HG02981 (cell line): ENCODE results near the gene PGPEP1.
A peak's percentile ranks its signal among the peaks of the same experiment; 100 is the strongest.
"Not testable (repeated sequence)": the region's sequence is repeated elsewhere in the genome, so short reads cannot be mapped to it uniquely, and the experiment has no call there.

Experiments used
- ATAC-seq: cut with Tn5 transposase; IDR thresholded peaks from one replicate; pipeline ENCODE4 v1.9.1; 2021; ENCODE audit warnings: mild to moderate bottlenecking, moderate library complexity; ENCODE audit not compliant: unreplicated experiment

The PGPEP1 gene

DNA sequence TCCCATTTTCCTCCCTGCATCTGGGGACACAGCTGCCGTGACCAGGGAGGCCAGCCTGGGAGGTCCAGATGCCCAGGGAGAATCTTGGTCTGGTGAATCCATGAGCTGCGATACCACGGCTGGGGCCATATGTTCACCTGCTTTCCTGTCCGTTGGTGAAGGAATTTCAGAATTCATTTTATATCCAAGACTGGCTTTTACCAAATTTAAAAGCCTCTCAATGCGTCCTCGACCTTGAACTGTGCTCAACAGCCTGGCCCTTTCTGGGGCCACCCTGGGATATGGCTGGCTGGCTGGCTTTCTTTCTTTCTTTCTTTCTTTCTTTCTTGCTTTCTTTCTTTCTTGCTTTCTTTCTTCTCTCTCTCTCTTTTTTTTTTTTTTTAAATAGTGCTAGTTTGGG, 23.4 kb downstream of the PGPEP1 start:
- ATAC-seq = no peak

DNA sequence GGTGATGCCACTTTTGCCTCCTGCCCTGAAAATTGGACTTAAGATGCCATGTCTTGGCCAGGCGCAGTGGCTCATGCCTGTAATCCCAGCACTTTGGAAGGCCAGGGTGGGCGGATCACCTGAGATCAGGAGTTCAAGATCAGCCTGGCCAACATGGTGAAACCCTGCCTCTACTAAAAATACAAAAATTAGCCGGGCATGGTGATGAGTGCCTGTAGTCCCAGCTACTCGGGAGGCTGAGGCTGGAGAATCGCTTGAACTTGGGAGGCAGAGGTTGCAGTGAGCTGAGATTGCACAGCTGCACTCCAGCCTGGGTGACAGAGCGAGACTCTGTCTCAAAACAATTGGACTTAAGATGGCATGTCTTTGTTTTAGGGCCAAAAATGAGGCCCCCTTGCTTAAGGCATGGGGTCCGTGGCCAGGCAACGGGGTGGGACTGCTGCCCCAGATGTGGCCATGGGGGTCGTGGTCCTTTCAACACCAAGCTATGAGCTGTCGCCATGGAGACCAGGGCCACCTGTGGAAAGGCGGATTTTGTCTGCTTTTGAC, 24.0 kb downstream of the PGPEP1 start:
- ATAC-seq = not testable (repeated sequence)

DNA sequence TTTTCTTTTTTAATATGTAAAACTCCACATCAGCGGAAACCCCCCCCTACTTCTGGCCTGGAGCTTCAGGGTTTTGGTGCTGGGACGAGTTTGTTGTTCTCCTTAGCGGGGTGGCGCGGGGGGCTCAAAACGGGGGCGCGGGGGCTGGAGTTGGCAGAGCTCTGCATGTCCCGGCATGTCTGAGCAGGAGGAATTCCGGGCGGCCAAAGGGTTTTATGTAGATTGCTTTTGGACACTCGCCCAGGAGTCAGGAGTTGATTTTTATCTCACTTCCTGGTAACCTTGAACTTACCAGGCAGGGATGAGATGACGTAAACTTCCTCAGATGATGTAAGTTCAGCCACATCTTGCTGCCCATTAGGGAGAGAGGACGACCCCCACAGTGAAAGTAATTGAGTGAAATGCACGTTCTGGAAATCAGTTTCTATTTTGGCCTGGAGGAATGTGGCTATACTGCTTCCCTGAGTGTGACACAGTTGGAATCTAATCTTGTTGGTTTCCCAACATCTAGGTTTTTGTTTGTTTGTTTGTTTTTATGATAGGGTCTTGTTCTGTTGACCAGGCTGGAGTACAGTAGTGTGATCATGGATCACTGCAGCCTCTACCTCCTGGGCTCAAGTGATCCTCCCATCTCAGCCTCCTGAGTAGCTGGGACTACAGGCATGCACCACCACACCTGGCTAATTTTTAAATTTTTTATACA, 24.6 kb downstream of the PGPEP1 start:
- ATAC-seq = no peak

DNA sequence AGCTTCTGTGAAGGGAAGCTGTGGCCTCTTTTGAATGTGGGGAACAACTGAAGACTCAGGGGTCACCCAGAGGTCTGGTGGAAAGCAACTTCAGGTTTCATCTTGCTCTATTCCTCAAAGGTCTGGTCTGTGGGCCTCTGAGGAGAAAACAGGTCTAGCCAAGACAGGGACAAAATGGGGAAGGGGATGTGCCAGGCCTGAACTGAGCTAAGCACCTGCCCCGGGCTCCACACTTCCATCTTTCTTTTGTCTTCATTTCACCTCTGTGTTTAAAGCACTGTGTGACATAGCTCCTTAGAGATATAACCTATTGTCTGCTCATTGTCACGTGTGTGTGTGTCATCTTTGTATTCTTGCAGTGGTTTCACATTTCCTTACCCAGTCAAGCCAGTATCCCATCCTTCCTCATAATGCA, 25.6 kb downstream of the PGPEP1 start:
- ATAC-seq = no peak

DNA sequence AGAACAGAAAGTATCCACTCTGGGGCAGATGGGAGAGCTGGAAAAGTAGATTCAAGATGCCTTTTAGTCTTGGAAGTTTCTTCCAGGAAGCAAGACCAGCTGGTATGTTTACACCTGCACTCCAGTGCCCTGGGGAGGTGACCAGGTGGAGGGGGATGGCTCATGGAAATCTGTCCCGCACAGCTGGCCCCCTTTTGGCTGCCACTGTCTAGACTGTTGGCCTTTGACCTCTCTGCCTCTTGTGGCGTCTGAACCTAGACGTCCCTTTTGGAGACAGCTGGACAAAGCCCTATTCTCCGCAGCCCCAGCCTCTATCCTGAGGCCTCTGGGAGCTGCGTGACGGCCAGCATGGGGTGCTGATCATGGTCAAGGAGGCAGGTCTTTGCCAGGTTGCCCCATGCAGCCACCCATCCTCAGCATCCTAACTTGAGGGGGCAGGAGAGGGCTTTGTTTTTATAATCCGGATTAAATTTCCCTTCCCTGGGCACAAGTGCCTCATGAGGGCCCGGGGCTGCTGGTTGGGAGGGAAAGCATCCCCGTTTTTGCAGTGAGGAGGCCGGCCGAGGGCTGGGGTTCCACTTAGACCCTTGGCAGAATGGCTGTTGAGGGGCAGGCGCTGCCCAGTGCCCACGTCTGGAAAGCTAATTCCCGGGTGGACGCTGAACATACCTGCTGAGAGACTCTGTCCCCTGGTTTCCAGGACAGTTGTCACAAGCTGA, 28.3 kb downstream of the PGPEP1 start:
- ATAC-seq = no peak

DNA sequence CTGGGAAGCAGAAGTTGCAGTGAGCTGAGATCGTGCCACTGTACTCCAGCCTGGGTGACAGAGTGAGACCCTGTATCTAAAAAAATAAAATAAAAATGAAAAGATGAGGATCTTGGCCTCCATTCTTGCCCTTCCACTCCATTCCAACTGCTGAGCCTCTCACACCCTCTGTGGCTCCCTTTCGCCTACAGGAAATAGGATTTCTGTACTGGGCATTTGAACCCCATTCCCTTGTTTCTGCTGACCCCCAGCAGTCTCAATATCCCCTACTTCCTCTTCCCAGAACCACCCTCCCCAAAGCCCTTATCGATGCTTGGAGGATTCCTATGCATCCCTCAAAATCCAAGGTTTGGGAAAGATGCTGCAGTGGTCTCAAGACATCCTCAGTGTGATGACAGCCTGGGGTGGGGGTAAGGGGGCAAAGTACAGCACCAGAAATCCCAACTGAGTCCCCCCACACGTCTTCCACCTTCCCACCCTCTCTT, 33.1 kb downstream of the PGPEP1 start:
- no peak for ATAC-seq

DNA sequence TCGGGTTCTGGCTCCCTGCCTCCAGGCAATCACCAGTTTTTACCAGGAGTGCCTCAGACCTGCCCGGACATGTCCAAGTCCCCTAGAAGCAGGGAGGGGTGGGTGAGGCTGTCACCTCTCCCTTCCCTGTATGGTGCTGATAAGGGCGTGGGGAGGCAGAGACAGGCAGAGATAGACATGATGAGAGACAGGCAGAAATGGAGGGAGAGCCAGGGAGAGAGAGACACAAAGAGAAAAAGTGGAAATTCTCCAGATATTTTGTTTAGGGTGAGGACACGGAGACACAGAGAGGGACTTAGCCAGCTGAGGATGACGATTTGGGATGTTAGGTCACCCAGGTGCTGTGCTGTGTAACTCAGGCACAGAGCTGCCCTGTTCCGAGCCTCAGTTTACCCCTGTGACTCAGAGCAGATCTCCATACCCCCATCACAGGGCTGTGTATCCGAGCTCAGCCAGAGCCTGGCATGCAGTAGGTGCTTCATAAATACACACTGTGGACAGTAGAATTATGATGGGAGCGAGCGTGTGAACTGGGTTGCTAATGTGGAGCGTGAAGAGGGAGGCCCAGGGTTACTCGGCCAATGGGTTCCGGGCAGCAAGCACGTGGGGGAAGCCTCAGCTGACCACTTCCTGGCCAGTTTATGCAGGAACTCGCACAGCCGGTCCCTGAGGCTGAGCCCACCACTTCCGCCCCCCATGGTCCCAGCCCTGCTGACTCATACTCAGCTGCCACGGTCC, 33.7 kb downstream of the PGPEP1 start:
- ATAC-seq = peak; percentile 87

DNA sequence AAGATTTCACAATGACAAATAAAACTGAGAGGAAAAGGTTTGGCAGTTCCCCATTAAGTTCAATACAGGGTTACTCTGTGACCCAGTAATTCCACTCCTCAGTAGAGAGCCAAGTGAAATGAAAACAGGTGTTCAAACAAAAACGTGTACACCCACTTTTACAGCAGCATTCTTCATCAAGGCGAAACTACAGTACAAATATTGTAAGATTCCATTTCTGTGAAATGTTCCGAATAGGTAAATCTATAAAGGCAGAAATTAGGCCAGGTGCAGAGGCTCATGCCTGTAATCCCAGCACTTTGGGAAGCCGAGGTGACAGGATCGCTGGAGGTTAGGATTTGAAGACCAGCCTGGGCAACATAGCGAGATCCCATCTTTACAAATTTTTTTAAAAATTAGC, 36.6 kb downstream of the PGPEP1 start:
- no peak for ATAC-seq

DNA sequence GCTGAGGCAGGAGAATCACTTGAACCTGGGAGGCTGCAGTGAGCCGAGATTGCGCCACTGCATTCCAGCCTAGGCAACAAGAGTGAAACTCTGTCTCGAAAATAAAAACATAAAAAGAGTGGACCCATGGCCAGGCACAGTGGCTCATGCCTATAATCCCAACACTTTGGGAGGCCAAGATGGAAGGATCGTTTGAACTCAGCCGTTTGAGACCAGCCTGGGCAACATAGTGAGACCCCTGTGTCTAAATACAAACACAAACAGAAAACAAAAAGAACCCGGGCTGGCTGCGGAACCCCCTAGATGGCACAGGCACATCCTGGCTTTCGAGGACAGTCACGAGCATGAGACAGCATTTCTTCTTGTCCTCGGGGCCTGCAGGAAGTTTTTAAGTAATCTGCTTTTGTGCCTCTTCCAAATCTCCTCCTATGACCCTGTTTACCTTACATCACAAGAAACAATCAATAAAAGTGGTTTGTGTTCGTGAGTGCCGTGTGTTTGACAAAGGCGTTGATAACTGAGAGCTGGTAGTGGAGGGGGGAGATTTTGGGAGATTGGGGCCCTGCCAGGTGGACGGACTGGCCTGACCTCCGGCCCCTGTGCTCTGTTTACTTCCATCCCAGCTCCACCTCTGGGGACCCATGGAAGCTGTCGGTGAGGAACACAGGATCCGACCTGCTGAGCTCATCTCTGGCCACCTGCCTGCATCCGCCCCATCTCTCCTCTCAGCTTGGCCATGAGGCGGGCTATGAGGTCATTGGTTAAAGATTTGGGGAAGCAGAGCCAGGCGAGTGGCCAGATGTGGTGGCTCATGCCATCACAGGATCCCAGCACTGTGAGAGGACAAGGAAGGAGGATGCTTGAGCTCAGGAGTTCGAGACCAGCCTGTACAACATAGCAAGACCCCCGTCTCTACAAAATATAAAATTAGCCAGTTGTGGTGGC, 39.7 kb downstream of the PGPEP1 start:
- no peak for ATAC-seq

DNA sequence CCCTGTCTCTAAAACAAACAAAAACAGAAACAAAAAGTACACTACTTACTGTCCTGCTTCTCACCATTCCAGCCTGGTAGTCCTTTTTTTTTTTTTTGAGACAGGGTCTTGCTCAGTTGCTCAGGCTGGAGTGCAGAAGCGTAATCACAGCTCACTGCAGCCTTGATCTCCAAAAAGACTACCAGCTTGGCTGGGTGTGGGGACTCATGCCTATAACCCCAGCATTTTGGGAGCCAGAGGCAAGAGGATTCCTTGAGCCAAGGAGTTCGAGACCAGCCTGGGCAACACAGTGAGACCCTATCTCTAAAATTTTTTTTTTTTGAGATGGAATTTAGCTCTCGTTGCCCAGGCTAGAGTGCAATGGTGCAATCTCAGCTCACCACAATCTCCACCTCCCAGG, 40.4 kb downstream of the PGPEP1 start:
- no peak for ATAC-seq

DNA sequence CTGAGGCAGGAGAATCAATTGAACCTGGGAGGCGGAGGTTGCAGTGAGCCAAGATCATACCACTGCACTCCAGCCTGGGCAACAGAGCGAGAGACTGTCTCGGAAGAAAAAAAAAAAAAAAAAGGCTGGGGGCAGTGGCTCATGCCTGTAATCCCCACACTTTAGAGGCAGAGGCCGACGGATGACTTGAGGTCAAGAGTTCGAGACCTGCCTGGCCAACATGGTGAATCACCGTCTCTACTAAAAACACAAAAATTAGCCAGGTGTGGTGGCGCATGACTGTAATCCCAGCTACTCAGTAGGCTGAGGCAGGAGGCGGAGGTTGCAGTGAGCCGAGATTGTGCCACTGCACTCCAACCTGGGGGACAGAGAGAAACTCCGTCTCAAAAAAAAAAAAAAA, 43.2 kb downstream of the PGPEP1 start:
- ATAC-seq = not testable (repeated sequence)

DNA sequence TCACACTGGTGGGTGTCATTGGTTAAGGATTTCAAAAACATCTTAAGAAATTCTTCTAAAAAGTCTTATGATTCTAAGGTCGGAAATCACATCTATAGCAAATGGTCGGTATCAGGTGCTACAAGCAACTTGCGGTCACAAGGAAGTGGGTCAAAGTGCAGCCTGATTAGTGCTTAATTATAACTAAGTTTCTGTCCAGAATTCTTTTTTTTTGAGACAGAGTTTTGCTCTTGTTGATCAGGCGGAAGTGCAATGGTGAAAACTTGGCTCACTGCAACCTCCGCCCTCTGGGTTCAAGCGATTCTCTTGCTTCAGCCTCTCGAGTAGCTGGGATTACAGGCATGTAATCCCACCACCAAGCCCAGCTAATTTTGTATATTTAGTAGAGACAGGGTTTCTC, 44.4 kb downstream of the PGPEP1 start:
- no peak for ATAC-seq

DNA sequence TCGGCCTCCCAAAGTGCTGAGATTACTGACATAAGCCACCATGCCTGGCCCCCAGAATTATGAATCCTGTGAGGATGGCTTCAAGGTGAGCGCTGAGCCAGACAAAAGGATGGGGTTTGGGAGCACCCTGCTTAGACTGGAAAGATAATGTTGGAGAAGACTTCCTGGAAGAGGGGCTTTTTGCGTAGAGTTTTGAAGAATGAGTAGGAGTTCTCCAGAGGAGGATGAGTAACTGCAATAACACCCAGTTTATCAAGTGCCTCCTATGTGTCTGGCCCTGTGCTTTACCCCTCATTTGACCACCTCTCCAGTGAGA, 44.9 kb downstream of the PGPEP1 start:
- ATAC-seq = no peak

DNA sequence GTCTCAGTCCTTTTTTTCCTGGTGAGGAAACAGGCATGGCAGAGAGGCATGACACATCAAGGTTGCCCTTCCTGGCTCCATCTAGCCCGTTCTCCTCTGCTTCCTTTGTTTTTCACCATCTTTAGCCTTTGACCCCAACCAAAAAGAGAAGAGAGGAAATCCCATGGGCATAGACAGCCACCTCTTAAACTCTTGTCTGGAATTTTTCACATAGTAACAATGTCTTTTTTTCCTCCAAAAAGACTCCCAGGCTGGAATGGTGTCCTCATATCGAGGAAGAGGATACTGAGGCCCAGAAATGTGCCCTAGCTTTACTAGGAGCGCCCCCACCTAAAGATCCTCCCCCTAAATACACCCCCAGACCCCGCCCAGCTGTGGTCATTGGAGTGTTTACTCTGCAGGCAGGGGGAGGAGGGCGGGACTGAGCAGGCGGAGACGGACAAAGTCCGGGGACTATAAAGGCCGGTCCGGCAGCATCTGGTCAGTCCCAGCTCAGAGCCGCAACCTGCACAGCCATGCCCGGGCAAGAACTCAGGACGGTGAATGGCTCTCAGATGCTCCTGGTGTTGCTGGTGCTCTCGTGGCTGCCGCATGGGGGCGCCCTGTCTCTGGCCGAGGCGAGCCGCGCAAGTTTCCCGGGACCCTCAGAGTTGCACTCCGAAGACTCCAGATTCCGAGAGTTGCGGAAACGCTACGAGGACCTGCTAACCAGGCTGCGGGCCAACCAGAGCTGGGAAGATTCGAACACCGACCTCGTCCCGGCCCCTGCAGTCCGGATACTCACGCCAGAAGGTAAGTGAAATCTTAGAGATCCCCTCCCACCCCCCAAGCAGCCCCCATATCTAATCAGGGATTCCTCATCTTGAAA, 45.5 kb downstream of the PGPEP1 start, which contains the start of gene GDF15:
TSS of gene GDF15 (plus strand) at position 484 of the 868 bp plus-strand sequence. CDS start at position 516, 32 bp downstream.
- no peak for ATAC-seq

DNA sequence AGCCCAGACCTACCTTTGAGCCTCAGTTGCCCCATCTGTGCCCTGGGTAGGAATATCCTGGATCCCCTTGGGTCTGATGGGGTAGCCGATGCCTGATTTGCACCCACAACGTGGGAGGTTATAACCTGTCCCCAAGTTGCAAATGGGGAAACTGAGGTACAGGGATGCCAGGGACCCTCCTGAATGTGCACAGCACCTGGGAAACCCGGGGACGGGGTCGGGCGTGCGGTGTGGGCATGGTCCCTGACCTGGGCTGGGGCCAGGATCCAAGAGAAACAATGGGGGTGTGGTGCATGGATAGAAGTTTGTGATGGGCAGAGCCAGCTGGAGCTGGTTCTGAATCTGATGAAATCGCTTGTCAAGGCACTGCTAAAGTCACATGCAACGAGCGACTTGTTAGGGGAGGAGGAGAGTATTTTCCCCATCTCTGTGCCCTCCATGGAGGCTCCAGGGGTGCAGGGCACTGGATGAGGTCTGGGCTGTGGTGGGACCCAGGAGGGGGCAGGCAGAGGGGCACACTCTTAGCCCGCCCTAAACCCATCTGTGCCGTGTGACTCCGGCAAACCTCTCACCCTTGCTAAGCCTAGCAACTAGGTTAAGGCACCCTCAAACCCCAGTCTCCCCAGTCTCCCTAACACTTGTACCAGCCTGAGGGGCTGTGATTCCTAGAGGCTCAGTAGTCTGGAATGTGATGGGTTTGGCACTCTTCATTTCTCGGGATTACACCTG, 46.3 kb downstream of the PGPEP1 start:
- ATAC-seq = no peak

DNA sequence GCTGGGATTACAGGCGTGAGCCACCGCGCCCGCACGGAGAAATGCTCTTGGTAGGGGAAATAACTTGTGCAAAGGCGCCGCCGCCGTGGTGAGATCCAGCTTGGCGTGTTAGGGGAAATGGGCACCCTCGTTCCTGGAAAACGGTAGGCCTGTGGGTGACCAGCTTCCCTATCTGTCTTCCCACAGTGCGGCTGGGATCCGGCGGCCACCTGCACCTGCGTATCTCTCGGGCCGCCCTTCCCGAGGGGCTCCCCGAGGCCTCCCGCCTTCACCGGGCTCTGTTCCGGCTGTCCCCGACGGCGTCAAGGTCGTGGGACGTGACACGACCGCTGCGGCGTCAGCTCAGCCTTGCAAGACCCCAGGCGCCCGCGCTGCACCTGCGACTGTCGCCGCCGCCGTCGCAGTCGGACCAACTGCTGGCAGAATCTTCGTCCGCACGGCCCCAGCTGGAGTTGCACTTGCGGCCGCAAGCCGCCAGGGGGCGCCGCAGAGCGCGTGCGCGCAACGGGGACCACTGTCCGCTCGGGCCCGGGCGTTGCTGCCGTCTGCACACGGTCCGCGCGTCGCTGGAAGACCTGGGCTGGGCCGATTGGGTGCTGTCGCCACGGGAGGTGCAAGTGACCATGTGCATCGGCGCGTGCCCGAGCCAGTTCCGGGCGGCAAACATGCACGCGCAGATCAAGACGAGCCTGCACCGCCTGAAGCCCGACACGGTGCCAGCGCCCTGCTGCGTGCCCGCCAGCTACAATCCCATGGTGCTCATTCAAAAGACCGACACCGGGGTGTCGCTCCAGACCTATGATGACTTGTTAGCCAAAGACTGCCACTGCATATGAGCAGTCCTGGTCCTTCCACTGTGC, 47.9 kb downstream of the PGPEP1 start:
- ATAC-seq = peak; percentile 63

DNA sequence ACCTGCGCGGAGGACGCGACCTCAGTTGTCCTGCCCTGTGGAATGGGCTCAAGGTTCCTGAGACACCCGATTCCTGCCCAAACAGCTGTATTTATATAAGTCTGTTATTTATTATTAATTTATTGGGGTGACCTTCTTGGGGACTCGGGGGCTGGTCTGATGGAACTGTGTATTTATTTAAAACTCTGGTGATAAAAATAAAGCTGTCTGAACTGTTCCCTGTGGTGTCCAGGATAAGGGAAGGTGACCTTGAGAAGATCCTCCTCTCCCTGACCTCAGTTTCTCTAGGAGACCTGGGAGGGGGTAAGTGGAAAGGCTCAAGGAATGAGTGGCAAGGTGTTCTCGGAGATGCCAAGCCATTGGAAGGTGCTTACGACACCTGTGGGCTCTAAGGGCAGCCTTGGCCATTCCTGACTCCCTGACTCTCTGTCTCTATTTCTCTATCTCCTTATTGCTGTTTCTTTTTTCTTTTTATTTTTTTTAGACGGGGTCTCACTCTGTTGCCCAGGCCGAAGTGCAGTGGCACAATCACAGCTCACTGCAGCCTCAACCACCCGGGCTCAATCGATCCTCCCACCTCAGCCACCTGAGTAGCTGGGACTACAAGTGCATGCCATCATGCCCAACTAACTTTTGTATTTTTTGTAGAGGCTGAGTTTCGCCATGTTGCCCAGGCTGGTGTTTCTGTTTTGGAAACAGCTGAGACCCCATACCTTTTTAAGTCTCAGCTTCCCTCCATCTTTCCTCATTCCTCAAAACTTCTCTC, 48.7 kb downstream of the PGPEP1 start:
- ATAC-seq = no peak
